ENCODE results near the gene ASPSCR1.

The ASPSCR1 gene

GRCh38 chr17:82058230-82058854, 80.9 kb downstream of the ASPSCR1 start:
- DNase-seq, result no peak

DNA sequence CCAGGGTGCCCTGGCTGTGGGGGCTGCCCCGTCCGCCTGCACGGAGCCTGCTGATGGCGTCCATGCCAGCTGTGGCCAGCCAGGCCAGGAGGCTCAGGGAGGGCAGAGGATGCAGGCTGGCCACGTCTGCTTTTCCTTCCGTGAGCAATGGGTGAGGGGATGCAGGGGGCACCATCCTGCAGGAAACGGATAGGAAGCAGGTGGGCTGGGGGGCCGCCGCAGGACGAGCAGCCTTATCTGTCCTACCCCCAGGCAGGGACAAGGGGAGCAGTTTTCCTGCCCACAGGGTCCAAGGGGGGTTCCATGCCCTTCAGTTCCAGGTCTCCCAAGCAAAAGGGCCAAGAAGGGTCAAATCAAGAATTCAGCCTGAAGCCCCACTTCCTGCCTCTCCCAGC, 81.4 kb downstream of the ASPSCR1 start:
- DNase-seq, result no peak

GRCh38 chr17:82059272-82060000, 82.0 kb downstream of the ASPSCR1 start:
- DNase-seq, result no peak

- DNase-seq, result no peak
These were observed 82.6 kb downstream of the ASPSCR1 start for GRCh38 chr17:82060001-82060380.

- DNase-seq, result no peak
These were observed 83.2 kb downstream of the ASPSCR1 start for GRCh38 chr17:82060614-82061013.

DNA sequence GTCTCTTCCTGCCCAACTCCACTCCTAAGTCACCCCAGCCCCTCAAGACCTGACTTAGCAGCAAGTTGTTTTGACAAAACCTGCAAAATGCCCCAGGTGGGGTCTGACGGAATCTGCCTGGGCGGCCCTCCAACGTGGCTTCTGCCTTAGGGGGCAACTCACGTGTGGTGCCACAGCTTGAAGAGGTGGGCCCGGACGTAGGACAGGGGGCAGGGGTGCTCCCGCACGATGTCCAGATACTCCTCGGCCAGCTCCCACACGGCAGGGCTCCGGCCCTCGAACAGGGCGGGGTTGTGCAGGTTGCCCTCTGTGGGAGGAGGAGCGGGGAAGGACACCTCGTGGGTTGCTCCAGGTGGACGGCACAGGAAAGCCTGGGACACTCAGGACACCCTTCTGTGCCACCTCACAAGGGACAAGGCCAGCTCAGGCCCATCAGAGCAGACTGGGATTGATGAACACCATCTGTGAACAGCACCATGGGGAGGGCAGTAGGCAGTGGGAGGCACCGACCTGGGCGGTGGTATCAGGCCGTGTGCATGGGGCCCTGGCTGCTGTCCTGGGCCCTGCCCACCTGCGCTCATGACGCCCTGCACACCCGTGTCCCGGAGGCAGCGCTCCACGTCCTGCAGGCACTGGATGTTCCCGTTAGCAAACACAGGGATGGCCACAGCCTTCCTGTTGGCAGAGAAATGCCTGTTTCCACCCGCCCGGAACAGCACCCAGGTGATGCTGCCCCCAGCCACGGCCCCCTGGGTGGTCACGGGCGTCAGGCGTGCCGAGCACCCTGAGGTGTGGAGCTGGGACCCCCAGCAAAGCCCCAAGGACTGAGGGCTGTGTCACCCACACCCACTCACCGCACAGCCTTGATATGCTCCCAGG, 83.9 kb downstream of the ASPSCR1 start:
- no peak for DNase-seq

DNA sequence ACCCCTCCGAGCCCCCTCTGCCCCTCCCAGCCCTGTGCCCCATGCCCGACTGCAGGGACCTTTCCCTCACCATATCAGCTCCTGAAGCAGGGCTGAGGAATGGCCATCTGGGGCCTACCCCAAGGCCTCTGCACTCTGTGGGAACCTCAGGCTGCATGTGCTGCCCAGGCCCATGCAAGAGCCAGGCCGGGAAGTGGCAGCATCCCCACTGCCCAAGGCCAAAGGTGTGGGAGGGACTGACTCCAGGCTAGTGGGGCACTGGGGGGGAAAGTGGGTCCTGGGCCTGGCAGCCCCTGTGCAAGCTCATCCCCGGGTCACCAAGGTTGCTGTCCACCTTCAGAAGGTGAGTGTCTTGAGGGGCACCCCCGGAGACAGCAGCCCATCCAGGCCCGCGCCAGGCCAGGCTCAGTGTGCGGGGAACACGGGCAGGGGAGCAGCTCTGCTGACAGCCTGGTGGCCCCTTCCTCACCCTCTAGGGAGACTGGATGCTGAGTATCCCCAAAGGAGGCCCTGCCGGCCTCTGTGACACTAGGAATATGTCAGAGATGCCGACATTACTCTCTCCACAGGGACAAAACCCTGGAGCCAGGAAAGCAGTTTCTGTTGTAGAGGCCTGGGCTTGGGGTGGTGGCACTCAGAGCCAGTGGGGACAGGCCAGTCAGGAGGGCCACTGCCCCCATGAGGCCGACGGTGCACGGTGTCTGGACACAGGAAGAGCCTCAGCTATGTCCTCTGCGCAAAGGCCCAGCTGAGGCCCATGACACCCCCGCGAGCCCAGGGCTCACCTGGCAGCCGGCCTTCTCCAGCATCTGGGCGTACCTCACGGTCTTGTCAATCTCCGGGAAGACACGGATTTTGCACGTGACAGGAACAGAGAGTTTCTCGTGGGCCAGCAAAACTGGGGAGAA, 84.9 kb downstream of the ASPSCR1 start:
- DNase-seq, result no peak

DNA sequence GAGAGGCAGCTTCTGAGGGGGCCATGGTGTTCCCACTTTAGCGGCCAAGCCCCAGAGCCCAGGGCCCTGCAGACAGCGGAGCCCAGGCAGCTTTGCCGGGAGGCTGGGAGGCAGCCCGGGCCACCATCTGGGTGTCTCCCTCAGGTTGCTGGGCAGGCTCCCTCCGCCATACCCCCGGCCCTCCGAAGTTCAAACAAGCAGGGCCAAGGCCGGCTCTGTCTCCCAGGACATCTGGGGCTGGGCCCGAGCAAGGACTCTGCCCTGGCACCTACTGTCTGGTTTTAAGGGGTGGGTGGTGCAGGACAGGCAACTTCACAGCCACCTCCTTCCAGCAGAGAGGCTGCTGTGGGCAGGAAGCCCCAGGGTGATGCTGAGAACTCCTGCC, 85.5 kb downstream of the ASPSCR1 start:
- DNase-seq, result no peak

GRCh38 chr17:82063424-82064415, 86.3 kb downstream of the ASPSCR1 start:
- DNase-seq, result no peak

- DNase-seq, result no peak
These were observed 87.2 kb downstream of the ASPSCR1 start for GRCh38 chr17:82064433-82065192.

DNA sequence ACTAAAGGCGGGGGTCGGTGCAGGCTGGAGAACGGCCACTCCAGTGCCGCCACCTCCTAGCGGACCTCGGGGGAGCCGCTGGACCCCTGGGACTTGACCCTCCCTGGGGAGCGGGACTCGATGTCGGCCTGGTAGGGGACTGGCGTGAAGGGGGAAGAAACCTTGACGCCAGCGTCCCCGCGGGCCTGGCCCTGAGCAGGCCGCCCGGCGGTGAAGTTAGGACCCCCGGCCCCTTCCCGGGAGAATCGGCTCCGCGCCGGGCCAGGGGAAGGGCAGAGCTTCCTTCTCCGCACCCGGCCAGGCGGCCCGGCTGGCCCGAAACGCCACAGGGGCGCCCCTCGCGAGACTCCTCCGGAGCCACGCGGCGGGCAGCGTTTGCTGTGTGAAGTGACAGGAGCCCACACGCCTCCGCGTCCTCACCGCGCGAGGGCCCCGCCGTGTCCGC, 87.8 kb downstream of the ASPSCR1 start:
- no peak for DNase-seq

DNA sequence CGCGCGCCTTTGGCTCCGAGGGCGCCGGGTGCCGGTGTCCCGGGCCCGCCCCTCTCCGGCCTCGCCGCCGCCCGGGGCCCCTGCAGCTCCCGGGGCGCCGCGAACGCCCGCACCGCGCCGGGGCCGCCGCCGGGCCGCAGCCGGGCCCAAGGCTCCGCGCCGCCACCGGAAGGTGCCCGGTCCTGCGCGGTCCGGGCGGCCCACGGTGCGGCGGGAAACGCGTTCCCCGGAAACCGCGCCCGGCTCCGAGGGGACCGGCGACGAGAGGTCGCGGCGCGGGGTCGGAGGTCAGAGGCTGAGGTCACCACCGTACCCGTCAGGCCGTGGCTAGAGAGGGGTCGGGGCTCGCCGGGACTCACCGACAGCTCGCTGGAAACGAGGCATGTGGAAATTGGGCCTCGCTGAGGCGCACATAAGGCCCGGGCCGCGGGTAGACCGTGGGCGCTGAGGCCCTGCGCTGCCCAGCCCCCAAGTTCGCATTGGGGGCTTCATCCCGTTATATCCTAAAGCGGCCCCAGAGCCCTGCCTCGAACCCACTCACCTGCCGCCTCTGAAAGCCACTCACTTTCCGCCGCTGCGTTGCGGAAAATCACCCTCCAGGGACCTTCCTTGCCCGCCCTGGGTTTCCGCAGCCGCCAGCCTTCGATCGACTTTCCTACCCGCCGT, 88.3 kb downstream of the ASPSCR1 start, which contains the start of gene DUS1L:
DUS1L (minus strand) TSS at position 167 of the 666 bp plus-strand sequence. CDS start 745 bp downstream, outside the sequence.
- peak; percentile 40 for DNase-seq
